ENCODE results near the gene PRDM16. TPM values are rescaled to one million over a fixed set of nuclear protein-coding genes. Genes with fewer than 3 reads are reported as not detected.

Gene PRDM16
- total and polyA plus RNA-seq, 2 of the 4 experiments (the other 2 are of a cell fraction) = 0.02 TPM; not detected in 1

- Histone ChIP-seq H3K9ac (ENCODE audit: low read depth, low read length) (no peak overlapping the region), H2AFZ (replicated peaks; ENCODE audit: low read length, poor library complexity) (no peak overlapping the region), H3K18ac (ENCODE audit: low read depth, low read length) (no peak overlapping the region), H4K20me1 (ENCODE audit: insufficient read depth, low read length) (no peaks in the 10 kb centered on the region), H3K23ac (ENCODE audit: low read depth, low read length) (no peak overlapping the region), H2BK5ac (ENCODE audit: low read depth, low read length, poor library complexity, severe bottlenecking) (no peak overlapping the region), H3K36me3 (ENCODE audit: control insufficient read depth, insufficient read depth, low read length) (no peaks in the 10 kb centered on the region), H3K4me3 (ENCODE audit: insufficient read depth, low read depth, low read length) (no peak overlapping the region), H4K5ac (ENCODE audit: low read depth, low read length) (no peak overlapping the region), H3K56ac (ENCODE audit: extremely low read depth, insufficient read depth, low read length) (no peak overlapping the region), H2BK20ac (ENCODE audit: low read depth, low read length) (no peak overlapping the region), H3K4me1 (ENCODE audit: control insufficient read depth, insufficient read depth, low read length) (no peaks in the 10 kb centered on the region), H3K79me1 (ENCODE audit: low read depth in 1 of 2, low read length in 2 of 2) (no peaks in the 10 kb centered on the region), H3K27me3 (ENCODE audit: control insufficient read depth, insufficient read depth, low read length) (no peaks in the 10 kb centered on the region), H2AK5ac (ENCODE audit: low read depth, low read length) (no peak overlapping the region), H3K4ac (ENCODE audit: low read depth, low read length) (no peak overlapping the region), H2AK9ac (replicated peaks; ENCODE audit: low read depth, low read length, poor library complexity) (no peak overlapping the region), H3K9me3 (ENCODE audit: control insufficient read depth, insufficient read depth, low read length) (peaks cover 12% of the 10 kb centered on the region), H2BK120ac (ENCODE audit: low read depth, low read length) (no peak overlapping the region), H3K4me2 (ENCODE audit: low read depth, low read length) (no peak overlapping the region), H4K91ac (ENCODE audit: insufficient read depth, low read depth, low read length) (no peak overlapping the region), H3K14ac (replicated peaks; ENCODE audit: low read depth, low read length) (no peak overlapping the region), H3K9me1 (ENCODE audit: insufficient read depth, low read length) (no peaks in the 10 kb centered on the region), H4K8ac (ENCODE audit: low read depth in 2 of 2, low read length in 2 of 2) (no peak overlapping the region), H3K27ac (ENCODE audit: insufficient read depth, low read length) (no peak overlapping the region), H2BK15ac (ENCODE audit: low read depth, low read length) (no peak overlapping the region)
- DNase-seq (no peak), ATAC-seq (ENCODE audit: low read depth) (no peak)
- no TSS peak for BruUV-seq (replicated peaks)
- ChIA-PET POLR2A (ENCODE audit: unreplicated experiment) (no interaction called here), CTCF (interaction anchor here (1.0 kb wide), 1 partner anchor 40 kb away, joined by 3 read pairs; no protein-coding TSS in a partner anchor)
- intact Hi-C loops (cut with micrococcal nuclease) (no loop called here), dilution Hi-C loops (cut with HindIII; ENCODE audit: low sequenced_read_pairs, unreplicated experiment) (no loop called here), in situ Hi-C loops (cut with MboI; ENCODE audit: low sequenced_read_pairs) (no loop called here)
- 77% methylated on average over 10 of the region's 14 CpGs; no CpG with 5 or more reads in 1 of the 2 experiments for WGBS, 2 experiments (ENCODE audit: extremely low coverage in 2 of 2, insufficient read length in 1 of 2)
- no peak for TF ChIP-seq NFE2L2 (IDR thresholded peaks at IDR 0.05; ENCODE audit: low read depth, low read length)
- no peak for TF ChIP-seq RCOR1 (IDR thresholded peaks at IDR 0.05; ENCODE audit: insufficient replicate concordance, low read length)
- no peak for TF ChIP-seq RFX5 (IDR thresholded peaks at IDR 0.05; ENCODE audit: low read depth, low read length)
- no peak for TF ChIP-seq POLR2A (IDR thresholded peaks at IDR 0.05; ENCODE audit: low read depth, low read length)
- TF ChIP-seq CEBPB (IDR thresholded peaks at IDR 0.05; ENCODE audit: low read depth, low read length) = no peak
- TF ChIP-seq CTCF (conservative IDR thresholded peaks at IDR 0.05; ENCODE audit: low read depth, low read length) = no peak
- no peak for TF ChIP-seq ELK1 (IDR thresholded peaks at IDR 0.05; ENCODE audit: borderline replicate concordance, low read depth, low read length)
- no peak for TF ChIP-seq SMC3 (IDR thresholded peaks at IDR 0.05; ENCODE audit: low read depth, low read length)
Measured at GRCh38 chr1:3151456-3151855, 82.5 kb downstream of the PRDM16 start.
